MM.1S (cell line): ENCODE data around the gene SNX6.

Source experiments
- EZH2 ChIP-seq: fragments of 300-600 bp; sonication (generic); optimal IDR thresholded peaks from 2 replicates; pipeline ENCODE3; 2017; ENCODE audit warnings: low read depth, mild to moderate bottlenecking, antibody characterized with exemption, low read length, mixed read lengths
- TF ChIP-seq, protein P1 (sequence below): fragments of 300-600 bp; sonication (generic); IDR thresholded peaks from 2 replicates; pipeline ENCODE4 v1.5.1; 2016; ENCODE audit warnings: antibody characterized with exemption, low read length, mixed read lengths

DNA sequence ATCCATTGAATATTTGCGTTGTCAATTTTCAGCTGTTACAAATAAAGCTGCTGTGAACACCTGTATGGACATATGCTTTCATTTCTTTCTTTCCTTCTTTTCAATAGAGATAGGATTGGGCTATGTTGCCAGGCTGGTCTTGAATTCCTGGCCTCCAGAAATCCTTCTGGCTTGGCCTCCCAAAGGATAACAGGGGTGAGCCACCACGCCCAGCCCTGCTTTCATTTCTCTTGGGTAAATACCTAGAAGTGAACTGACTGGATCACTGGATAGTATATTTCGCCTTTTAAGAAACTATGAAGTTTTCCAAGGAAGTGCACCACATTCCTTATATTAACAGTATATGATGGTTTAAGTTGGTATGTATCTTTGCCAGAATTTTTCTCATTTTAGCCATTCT is 58.2 kb downstream of the SNX6 start:
- no peak for TF ChIP-seq EZH2
- TF ChIP-seq, protein P1, sequence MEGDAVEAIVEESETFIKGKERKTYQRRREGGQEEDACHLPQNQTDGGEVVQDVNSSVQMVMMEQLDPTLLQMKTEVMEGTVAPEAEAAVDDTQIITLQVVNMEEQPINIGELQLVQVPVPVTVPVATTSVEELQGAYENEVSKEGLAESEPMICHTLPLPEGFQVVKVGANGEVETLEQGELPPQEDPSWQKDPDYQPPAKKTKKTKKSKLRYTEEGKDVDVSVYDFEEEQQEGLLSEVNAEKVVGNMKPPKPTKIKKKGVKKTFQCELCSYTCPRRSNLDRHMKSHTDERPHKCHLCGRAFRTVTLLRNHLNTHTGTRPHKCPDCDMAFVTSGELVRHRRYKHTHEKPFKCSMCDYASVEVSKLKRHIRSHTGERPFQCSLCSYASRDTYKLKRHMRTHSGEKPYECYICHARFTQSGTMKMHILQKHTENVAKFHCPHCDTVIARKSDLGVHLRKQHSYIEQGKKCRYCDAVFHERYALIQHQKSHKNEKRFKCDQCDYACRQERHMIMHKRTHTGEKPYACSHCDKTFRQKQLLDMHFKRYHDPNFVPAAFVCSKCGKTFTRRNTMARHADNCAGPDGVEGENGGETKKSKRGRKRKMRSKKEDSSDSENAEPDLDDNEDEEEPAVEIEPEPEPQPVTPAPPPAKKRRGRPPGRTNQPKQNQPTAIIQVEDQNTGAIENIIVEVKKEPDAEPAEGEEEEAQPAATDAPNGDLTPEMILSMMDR = no peak
